GM19351 (cell line): ENCODE measurements around the gene SLC38A8.

Source experiments
- ATAC-seq: cut with Tn5 transposase; IDR thresholded peaks from one replicate; pipeline ENCODE4 v1.9.1; 2021; ENCODE audit warnings: mild to moderate bottlenecking, moderate library complexity; ENCODE audit not compliant: unreplicated experiment

SLC38A8 gene

GRCh38 chr16:84068783-84069462, 26.3 kb upstream of the SLC38A8 start:
- ATAC-seq: no peak

DNA sequence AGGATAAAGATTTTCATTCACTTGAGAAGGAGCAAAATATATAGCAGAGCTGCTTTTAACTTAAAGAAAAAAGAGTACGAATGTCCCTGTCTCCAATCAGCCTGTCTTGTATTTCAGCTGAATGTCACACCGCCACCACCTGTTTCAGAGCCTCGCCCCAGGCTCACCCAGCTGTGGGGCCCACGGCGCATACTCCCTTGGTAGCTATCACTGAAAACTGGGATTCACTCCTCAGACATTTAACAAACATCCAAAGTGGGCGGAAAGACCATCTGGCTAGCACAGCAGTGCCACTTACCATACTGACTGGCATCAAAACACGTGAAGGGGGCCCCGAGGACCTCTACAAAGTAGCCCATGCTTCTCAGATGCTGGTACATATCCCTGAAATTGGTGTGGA, 25.4 kb upstream of the SLC38A8 start:
- ATAC-seq: no peak

- ATAC-seq: no peak
These were observed 25.0 kb upstream of the SLC38A8 start for GRCh38 chr16:84067640-84068039.

DNA sequence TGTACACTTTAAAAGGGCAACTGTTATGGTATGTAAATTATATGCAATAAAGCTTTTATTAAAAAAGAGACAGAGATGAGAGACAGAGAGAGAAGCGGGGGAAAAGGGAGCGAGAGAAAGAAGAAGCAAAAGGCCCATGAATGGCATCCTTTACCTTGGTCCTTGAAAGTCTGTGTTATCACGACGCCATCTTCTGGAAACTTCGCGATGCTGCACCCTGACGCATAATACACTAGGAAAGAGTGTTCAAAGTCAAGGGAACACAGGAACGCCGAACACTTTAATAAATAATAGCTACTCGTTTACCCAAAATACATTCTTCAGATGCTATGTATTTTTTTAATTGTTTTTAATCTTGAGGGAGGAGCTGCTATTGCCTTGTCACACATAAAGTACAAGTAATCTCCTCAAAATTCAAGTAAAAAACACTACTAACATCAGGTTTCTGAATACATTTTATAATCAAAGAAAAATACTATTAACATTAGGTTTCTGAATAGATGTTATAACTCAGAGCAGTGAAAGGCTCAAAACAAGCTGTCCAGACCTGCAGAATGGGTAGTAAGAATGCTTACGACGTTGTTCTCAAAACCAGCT, 23.0 kb upstream of the SLC38A8 start:
- ATAC-seq: no peak

DNA sequence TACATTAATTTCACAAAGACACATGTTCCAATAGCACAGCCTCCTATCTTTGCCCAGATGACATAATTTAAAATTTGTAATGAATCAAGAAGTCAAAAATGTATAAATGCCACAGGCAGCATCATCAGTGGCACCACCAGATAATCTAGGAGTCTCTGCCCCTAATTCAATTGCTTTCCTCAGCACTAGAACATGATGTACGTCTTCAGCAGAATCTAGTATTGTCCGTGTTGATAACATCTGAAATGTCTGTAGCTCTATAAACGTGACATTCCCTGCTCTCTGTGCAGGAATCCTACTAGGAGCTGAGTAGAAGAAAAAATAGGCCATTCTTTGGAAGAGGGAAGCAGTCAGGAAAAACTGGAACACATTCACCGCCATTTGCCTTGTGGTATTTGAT, 21.4 kb upstream of the SLC38A8 start:
- no peak for ATAC-seq

DNA sequence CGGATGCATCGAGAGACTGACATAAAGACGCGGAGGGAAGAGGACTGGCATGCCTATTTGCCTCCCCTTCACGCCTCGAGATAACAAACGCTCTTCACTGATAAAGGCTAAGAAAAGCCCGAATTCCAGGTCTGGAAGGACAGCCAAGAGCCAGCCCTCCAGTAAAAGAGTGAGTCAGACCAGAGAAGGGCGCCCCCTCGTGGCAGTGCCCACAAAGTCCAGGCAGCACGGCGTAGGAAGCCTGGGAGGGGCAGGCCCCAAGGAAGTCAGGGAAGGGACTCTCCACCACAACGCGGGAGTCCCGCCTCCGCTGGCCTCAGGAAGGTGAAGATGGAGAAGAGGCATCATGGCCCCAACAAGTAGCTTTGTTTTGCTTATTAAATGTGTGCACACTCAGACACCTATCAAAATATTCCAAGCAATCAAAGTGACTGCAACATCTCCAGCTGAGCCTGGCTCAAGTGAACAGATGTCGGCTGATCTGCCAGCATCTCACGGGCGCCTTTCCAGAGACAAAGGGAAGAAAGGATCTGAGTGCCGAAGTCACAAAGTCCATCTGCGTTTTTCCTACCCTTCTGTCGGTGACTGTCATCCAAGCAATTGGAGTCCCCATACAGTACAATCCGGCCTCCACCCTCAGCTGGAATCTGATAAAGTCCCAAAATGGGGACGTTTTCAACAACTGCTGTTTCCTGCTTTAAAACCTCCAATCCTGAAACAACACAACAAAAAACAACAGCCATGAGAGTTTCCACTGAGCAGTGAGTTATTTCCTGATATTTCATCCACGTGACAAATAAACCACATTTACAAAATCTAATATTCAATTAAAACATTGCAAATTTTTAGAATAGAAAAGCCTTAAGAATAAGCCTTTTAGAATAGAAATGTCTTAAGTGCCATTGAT, 20.4 kb upstream of the SLC38A8 start:
- ATAC-seq: no peak

GRCh38 chr16:84061236-84061819, 18.7 kb upstream of the SLC38A8 start:
- ATAC-seq: no peak

DNA sequence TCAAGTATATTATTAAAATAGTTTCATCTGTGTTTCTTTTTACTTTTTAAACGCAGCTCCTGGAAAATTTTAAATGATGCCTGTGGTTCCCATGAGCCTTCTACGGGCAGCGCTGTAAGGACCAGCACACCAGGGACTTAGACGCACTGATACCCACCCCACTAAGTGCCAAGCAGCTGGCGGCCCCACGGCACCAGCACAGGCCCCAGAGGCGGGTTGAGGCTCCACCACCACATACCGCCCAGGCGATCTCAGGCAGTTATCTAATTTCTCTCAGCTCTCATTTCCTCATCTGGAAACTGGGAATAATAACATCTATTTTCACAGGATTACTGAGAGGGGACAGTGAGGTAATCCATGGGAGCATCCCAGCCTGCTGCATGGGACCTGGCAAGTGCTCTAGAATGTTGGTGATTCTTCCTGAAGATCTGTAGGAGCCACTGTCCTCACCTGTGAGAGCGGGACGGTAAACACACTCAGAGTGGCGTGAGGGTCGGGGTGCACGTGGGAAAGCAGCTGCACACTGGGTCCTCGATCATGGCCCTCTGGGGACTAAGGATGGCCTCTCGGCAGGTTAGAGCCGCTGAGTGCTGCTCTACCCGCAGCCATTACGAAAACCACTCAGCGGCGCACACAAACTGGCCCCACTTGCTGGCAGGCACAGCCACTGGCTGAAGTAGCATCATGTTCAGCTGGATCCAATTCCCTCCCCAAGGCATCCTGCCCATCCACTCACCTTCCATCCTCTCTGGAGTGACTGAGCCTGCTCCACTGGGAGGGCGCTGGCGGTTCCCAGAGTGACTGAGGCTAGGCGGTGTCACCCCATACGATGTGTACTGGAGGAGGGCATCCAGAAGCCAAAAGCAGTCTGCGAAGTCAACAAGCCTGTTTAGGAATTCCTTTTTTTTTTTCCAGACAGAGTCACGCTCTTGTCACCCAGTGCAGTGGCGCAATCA, 17.6 kb upstream of the SLC38A8 start:
- ATAC-seq: no peak

DNA sequence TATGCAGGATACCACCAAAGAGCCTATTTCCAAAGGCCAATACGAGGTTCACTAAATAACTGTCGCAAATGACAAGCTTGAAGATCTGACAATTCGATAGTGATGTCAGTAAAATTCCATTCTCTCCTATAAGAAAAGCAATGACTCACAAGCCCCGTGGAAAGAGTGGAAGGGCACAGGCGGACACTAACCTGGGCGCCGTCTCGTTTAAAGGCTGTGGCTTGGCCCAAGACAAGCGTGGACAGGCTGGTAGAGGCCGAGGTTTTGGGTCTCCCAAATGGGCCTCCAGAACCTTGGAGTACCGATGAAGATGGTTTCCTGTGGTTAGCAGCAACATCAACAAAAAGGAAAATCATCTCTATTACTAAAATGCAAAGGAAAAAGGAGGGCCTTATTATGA, 16.5 kb upstream of the SLC38A8 start:
- ATAC-seq: no peak

GRCh38 chr16:84058664-84059063, 16.1 kb upstream of the SLC38A8 start:
- ATAC-seq: no peak

DNA sequence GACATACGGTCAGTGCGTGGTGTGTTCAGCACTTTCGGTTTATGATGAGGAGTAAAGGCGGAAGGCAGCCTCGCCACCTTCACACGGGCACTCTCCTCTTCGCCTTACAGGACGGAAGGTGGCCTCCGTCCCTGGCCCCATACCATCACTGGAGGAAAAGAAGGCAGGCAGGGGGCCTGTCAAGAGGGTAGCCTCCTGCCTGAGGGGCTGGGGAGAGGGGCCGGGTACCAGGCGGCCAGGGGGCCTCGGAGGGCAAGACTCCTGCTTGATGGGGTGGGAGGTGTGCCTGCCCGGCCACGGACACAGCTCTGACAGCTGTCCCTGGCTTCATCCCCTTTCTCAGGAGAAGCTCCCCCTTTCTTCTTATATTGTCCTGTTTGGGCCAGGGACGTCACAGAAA, 15.6 kb upstream of the SLC38A8 start:
- ATAC-seq: no peak

DNA sequence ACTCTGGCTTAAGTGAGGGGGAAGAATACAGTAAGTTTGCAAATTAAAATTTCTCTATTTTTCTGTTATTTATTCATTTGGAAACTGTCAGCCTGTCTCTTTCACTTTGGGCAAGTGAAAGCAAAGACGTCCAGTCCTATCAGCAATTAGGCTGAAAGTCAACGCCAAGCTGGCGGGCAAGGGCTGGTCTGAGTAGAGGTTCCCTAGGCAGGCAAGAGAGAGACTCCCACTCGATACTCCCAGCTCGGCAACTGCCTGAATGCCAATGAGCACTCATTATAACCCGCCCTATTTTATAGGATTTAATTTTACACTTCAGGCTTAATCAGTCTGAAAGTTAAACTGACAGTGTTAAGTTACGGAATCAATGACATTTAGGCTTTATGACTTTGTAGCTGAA, 14.3 kb upstream of the SLC38A8 start:
- no peak for ATAC-seq

DNA sequence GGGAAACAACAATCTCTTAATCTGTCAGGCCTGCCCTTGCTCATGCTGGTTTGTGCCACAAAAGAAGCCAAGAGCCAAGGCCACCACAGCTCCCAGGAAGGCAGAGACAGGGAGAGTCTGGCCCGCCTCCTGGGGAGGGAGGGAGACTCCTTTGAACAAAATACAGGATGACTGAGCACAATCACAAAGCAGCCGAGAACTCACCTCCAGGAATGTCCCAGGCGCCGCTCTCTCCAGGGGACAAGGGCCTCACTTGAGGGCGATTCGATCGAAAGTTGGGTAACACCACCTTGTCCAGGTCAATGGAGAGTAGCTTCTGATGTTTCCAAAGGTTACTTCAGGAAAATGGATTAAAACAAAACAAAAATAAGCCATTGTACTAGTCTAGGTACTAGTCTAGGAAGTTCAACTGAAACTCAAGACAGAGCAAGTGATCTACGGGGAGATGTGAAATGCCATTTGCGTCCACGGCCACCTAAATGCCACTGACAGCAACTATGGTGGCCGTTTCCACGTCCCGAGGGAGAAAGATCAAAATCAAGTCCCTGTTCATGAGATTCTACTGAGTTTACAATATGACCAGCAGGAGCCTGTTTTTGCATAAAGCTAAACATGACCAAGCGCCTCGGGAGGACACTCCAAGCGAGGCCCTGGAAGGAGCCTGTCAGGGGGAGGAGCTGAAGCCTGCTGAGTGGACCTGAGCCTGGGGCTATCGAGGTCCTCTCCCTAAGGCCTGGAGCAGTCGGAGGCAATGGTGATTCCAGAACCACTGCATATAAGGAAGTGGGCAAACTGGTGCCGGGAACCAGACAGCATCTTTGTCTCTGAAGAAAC, 13.4 kb upstream of the SLC38A8 start:
- ATAC-seq: no peak

GRCh38 chr16:84055366-84055765, 12.8 kb upstream of the SLC38A8 start:
- no peak for ATAC-seq

GRCh38 chr16:84054916-84055315, 12.3 kb upstream of the SLC38A8 start:
- no peak for ATAC-seq

GRCh38 chr16:84054271-84054670, 11.7 kb upstream of the SLC38A8 start:
- ATAC-seq: no peak

- ATAC-seq: no peak
These were observed 10.6 kb upstream of the SLC38A8 start for GRCh38 chr16:84053237-84053636.

- no peak for ATAC-seq
These were observed 9.6 kb upstream of the SLC38A8 start for GRCh38 chr16:84052071-84052622.

DNA sequence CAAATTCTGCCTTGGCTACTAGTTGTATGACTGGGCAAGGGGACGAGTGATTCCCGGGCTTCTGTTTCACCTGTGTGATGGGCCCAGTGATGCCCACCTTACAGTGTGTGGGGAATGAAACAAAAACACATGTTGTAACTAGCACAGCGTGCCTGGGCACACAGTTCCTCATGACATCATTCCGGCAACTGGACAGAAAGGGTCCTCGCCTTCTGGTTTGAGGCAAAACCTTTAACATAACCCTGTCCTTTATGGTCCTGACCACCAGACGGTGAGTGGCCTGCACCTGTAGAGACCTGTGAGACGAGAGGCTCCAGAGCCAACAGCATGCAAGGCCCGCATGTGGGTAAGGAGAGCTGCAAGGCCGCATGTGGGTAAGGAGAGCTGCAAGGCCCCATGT, 7.7 kb upstream of the SLC38A8 start:
- ATAC-seq: no peak
